Measurements from ENCODE around the gene GRK6.

GRK6 gene

DNA sequence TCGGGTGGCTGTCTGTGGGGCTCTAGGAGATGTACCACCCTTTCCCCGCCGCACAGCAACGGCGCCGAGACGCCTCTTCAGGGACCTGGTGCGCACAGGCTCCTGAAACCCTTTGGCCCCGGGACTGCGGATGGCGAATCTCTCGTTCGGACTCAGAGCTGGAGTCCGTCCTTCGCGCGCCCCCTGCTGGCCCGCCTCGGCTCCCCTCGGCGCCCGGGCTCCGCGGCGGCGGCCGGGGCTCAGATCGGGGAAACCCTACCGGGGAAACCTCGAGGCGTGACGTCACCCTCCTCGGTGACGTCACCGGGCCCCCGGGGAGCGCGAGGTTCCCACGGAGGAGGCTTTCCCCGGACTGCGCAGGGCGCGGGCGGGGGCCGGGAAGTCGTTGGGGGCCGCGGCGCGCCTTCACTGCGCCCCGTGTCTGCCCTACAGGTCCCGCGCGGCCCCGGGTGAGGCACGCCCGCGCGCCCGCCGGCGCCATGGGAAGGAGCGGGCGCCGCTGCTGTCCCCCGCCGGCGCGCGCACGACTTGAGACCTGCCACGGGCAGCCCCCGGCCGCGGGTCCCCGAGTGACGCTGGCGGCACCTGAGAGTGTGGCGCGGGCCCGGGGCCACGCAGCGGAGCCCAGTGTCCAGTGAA is 28.0 kb downstream of the GRK6 start:
- TF ChIP-seq POLR2AphosphoS5 (IDR thresholded peaks at IDR 0.05; ENCODE audit: low read depth, low read length) (no peak; the same call in 1 of the 2 replicates), FOXP2 (optimal IDR thresholded peaks at IDR 0.05; ENCODE audit: borderline replicate concordance, extremely low read depth, extremely low read length, insufficient read depth) (no peak), TAF1 (IDR thresholded peaks at IDR 0.05; ENCODE audit: borderline replicate concordance, insufficient read depth, low read length) (no peak), SIN3A (IDR thresholded peaks at IDR 0.05; ENCODE audit: borderline replicate concordance, insufficient read depth, low read length) (no peak)
- TF ChIP-seq, protein P1, sequence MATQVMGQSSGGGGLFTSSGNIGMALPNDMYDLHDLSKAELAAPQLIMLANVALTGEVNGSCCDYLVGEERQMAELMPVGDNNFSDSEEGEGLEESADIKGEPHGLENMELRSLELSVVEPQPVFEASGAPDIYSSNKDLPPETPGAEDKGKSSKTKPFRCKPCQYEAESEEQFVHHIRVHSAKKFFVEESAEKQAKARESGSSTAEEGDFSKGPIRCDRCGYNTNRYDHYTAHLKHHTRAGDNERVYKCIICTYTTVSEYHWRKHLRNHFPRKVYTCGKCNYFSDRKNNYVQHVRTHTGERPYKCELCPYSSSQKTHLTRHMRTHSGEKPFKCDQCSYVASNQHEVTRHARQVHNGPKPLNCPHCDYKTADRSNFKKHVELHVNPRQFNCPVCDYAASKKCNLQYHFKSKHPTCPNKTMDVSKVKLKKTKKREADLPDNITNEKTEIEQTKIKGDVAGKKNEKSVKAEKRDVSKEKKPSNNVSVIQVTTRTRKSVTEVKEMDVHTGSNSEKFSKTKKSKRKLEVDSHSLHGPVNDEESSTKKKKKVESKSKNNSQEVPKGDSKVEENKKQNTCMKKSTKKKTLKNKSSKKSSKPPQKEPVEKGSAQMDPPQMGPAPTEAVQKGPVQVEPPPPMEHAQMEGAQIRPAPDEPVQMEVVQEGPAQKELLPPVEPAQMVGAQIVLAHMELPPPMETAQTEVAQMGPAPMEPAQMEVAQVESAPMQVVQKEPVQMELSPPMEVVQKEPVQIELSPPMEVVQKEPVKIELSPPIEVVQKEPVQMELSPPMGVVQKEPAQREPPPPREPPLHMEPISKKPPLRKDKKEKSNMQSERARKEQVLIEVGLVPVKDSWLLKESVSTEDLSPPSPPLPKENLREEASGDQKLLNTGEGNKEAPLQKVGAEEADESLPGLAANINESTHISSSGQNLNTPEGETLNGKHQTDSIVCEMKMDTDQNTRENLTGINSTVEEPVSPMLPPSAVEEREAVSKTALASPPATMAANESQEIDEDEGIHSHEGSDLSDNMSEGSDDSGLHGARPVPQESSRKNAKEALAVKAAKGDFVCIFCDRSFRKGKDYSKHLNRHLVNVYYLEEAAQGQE (IDR thresholded peaks at IDR 0.05; ENCODE audit: insufficient read depth in 1 of 2, low read depth in 2 of 2, low read length in 2 of 2): no peak

DNA sequence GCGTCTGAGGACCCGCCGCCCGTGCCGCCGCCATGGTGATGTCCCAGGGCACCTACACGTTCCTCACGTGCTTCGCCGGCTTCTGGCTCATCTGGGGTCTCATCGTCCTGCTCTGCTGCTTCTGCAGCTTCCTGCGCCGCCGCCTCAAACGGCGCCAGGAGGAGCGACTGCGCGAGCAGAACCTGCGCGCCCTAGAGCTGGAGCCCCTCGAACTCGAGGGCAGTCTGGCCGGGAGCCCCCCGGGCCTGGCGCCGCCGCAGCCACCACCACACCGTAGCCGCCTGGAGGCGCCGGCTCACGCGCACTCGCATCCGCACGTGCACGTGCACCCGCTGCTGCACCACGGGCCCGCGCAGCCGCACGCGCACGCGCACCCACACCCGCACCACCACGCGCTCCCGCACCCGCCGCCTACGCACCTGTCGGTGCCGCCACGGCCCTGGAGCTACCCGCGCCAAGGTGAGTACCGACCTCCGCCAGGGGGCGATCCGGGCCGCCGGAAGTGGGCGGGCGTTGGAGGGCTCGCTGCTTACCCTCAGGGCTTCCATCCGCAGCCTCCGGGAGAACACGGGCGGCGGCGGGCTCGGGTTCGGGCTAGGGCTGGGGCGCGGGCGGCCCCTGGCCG is 28.7 kb downstream of the GRK6 start:
- TF ChIP-seq FOXP2 (optimal IDR thresholded peaks at IDR 0.05; ENCODE audit: borderline replicate concordance, extremely low read depth, extremely low read length, insufficient read depth) (no peak), POLR2AphosphoS5 (IDR thresholded peaks at IDR 0.05; ENCODE audit: low read depth, low read length) (no peak), TAF1 (IDR thresholded peaks at IDR 0.05; ENCODE audit: borderline replicate concordance, insufficient read depth, low read length) (no peak), SIN3A (IDR thresholded peaks at IDR 0.05; ENCODE audit: borderline replicate concordance, insufficient read depth, low read length) (no peak; the same call in 1 of the 2 replicates)
- TF ChIP-seq, protein P1 (IDR thresholded peaks at IDR 0.05; ENCODE audit: insufficient read depth in 1 of 2, low read depth in 2 of 2, low read length in 2 of 2): no peak

DNA sequence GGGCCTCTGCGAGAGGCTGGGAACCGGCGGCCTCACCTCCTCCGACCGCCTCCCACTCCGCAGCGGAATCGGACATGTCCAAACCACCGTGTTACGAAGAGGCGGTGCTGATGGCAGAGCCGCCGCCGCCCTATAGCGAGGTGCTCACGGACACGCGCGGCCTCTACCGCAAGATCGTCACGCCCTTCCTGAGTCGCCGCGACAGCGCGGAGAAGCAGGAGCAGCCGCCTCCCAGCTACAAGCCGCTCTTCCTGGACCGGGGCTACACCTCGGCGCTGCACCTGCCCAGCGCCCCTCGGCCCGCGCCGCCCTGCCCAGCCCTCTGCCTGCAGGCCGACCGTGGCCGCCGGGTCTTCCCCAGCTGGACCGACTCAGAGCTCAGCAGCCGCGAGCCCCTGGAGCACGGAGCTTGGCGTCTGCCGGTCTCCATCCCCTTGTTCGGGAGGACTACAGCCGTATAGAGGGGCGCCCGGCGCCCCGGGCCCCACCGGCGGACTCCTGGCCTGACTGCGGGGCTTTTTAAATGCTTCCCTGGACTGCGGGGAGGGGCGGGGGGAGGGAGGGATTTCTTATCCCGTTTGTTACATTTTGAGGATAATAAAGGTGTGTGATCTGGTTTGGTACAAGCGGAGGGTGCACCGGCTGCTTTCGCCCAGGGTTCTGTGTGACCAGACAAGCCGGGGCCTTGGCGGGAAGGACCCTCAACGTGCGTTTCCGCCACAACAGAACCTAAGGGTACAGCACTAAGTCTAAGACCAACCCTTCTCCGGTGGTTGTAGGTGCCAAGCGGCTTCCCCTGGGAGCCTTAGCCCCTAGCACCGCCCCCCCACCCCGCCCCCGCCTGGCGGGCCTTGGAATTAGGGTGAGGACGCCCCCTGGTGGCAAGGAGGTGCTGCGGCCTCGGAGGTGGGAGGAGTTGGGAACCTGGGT is 29.4 kb downstream of the GRK6 start:
- TF ChIP-seq, protein P1 (IDR thresholded peaks at IDR 0.05; ENCODE audit: insufficient read depth in 1 of 2, low read depth in 2 of 2, low read length in 2 of 2): no peak
- TF ChIP-seq SIN3A (IDR thresholded peaks at IDR 0.05; ENCODE audit: borderline replicate concordance, insufficient read depth, low read length): 0 out of 2 replicates have a peak, but pooled peaks have one; percentile 58
- no peak for TF ChIP-seq FOXP2 (optimal IDR thresholded peaks at IDR 0.05; ENCODE audit: borderline replicate concordance, extremely low read depth, extremely low read length, insufficient read depth)
- no peak for TF ChIP-seq TAF1 (IDR thresholded peaks at IDR 0.05; ENCODE audit: borderline replicate concordance, insufficient read depth, low read length)
- peak; percentile 31; the same call in 1 of the 2 replicates for TF ChIP-seq POLR2AphosphoS5 (IDR thresholded peaks at IDR 0.05; ENCODE audit: low read depth, low read length)

DNA sequence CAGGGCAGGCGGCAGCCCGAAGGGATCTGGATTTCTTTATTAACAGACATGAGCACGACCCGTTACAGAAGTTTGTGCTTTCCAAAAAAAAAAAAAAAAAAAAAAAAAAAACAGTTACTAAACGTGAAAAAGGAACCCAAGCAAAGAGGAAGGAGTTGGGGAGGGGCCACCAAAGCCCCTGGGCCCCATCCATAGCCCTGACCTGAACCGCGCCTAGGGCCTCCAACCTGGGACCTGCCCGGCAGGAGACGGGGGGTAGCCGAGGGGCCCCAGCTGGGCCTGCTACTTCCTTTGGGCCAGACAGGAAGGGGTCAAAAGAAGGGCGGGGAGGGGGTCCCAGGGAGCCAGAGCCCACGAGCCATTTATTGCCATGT is 30.1 kb downstream of the GRK6 start:
- no peak for TF ChIP-seq SIN3A (IDR thresholded peaks at IDR 0.05; ENCODE audit: borderline replicate concordance, insufficient read depth, low read length)

GRCh38 chr5:177456976-177457851 is 30.7 kb downstream of the GRK6 start:
- no peak for TF ChIP-seq TAF1 (IDR thresholded peaks at IDR 0.05; ENCODE audit: borderline replicate concordance, insufficient read depth, low read length)
- TF ChIP-seq, protein P1 (IDR thresholded peaks at IDR 0.05; ENCODE audit: insufficient read depth in 1 of 2, low read depth in 2 of 2, low read length in 2 of 2): no peak
- TF ChIP-seq FOXP2 (optimal IDR thresholded peaks at IDR 0.05; ENCODE audit: borderline replicate concordance, extremely low read depth, extremely low read length, insufficient read depth): no peak
- TF ChIP-seq SIN3A (IDR thresholded peaks at IDR 0.05; ENCODE audit: borderline replicate concordance, insufficient read depth, low read length): no peak
- TF ChIP-seq POLR2AphosphoS5 (IDR thresholded peaks at IDR 0.05; ENCODE audit: low read depth, low read length): no peak; the same call in 1 of the 2 replicates
